HEK293 (cell line): Measurements from ENCODE around the gene NOL6.

Source experiments
- ZNF555 ChIP-seq: fragments of 450-650 bp; formaldehyde crosslinking; conservative IDR thresholded peaks from 2 replicates; pipeline ENCODE4 v1.5.1; 2017; ENCODE audit warnings: missing biosample characterization, mild to moderate bottlenecking, missing genetic modification characterization, inconsistent platforms
- ZNF670 ChIP-seq: fragments of 450-650 bp; formaldehyde crosslinking; IDR thresholded peaks from 2 replicates; pipeline ENCODE4 v1.5.1; 2016; ENCODE audit warnings: missing biosample characterization, missing genetic modification characterization, low read depth

GRCh38 chr9:33472171-33472880 is 1.4 kb downstream of the NOL6 start:
- TF ChIP-seq ZNF555 (no peak), ZNF670 (no peak)
